Colonic mucosa (tissue), 4 donors: ENCODE data around the gene BMP8B. TPM values are rescaled to one million over a fixed set of nuclear protein-coding genes. Genes with fewer than 3 reads are reported as not detected.
"Not testable (repeated sequence)": the region's sequence is repeated elsewhere in the genome, so short reads cannot be mapped to it uniquely, and the experiment has no call there.

Experiments used
- DNase-seq: peaks from one replicate; pipeline ENCODE4 v3.0.0-alpha.2; 2020
- H3K27ac ChIP-seq: fragments of 200-600 bp; one replicate; pipeline ENCODE4 v1.8.0; 2021
- H3K27me3 ChIP-seq: fragments of 200-600 bp; one replicate; pipeline ENCODE4 v1.8.0; 2021
- H3K36me3 ChIP-seq: fragments of 200-600 bp; one replicate; pipeline ENCODE4 v1.8.0; 2021
- H3K4me1 ChIP-seq: fragments of 200-600 bp; one replicate; pipeline ENCODE4 v1.8.0; 2021; ENCODE audit warnings: mild to moderate bottlenecking
- H3K4me3 ChIP-seq: fragments of 200-600 bp; one replicate; pipeline ENCODE4 v1.8.0; 2021
- H3K9ac ChIP-seq, 2 donors: one replicate each; pipeline ENCODE4 v1.7.0; 2013; ENCODE audit warnings: control low read depth in 2 of 2, low read depth in 2 of 2, low read length in 2 of 2
- H3K9me3 ChIP-seq: fragments of 200-600 bp; one replicate; pipeline ENCODE4 v1.8.0; 2021
- intact Hi-C: fragments of 100-400 bp; cut with DNase I; formaldehyde crosslinking; loops from one replicate; pipeline ENCODE4 v1.14.1; 2022
- total RNA-seq, 2 donors: library from RNA; stranded (reverse); fragmentation: NEBNext Ultra II Directional in 1 of 2; extraction: Animal tissue kit (Norgen Biotek cat#: 25700) in 1 of 2; gene quantifications; one replicate each; pipeline ENCODE4 v1.2.1, GENCODE V29; 2021
- TF ChIP-seq, protein P1 (sequence below): fragments of 200-600 bp; IDR thresholded peaks from one replicate; pipeline ENCODE4 v1.8.0; 2022; ENCODE audit warnings: antibody characterized with exemption, mild to moderate bottlenecking
- donor health status: healthy.
- donor health status: DM: no; HTN: no; CAD: no.
- donor health status: DM: no; HTN: no; CAD: no.

The BMP8B gene
- total RNA-seq, 2 donors from 2014 or later, result 4.9 TPM

DNA sequence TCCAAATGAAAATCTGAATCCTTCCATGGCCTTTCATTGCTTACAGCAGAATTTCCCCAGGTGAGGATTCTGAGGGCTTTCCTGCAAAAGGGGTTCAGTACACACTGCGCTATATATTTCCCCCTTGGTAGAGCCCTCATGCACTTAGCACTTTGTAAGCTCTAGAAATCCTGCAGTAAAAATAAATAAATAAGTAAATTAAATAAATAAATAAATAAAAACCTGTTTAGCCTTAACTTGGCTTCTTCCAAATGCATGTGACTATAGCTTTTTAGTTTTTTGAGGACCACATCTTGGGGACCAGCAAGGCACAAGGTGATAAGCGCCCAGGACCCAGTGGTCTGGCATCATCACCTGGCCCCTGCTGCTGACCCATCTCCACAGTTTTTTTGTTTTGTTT is 3.2 kb upstream of the BMP8B start:
- Histone ChIP-seq H3K9ac (no peak overlapping the region), H3K27me3 (no peaks in the 10 kb centered on the region), H3K36me3 (no peaks in the 10 kb centered on the region), H3K9me3 (no peaks in the 10 kb centered on the region), H3K27ac (no peak overlapping the region), H3K4me1 (no peaks in the 10 kb centered on the region), H3K4me3 (no peak overlapping the region)
- DNase-seq, result no peak
- TF ChIP-seq, protein P1, sequence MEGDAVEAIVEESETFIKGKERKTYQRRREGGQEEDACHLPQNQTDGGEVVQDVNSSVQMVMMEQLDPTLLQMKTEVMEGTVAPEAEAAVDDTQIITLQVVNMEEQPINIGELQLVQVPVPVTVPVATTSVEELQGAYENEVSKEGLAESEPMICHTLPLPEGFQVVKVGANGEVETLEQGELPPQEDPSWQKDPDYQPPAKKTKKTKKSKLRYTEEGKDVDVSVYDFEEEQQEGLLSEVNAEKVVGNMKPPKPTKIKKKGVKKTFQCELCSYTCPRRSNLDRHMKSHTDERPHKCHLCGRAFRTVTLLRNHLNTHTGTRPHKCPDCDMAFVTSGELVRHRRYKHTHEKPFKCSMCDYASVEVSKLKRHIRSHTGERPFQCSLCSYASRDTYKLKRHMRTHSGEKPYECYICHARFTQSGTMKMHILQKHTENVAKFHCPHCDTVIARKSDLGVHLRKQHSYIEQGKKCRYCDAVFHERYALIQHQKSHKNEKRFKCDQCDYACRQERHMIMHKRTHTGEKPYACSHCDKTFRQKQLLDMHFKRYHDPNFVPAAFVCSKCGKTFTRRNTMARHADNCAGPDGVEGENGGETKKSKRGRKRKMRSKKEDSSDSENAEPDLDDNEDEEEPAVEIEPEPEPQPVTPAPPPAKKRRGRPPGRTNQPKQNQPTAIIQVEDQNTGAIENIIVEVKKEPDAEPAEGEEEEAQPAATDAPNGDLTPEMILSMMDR, result no peak
- intact Hi-C loops, result no loop called here

DNA sequence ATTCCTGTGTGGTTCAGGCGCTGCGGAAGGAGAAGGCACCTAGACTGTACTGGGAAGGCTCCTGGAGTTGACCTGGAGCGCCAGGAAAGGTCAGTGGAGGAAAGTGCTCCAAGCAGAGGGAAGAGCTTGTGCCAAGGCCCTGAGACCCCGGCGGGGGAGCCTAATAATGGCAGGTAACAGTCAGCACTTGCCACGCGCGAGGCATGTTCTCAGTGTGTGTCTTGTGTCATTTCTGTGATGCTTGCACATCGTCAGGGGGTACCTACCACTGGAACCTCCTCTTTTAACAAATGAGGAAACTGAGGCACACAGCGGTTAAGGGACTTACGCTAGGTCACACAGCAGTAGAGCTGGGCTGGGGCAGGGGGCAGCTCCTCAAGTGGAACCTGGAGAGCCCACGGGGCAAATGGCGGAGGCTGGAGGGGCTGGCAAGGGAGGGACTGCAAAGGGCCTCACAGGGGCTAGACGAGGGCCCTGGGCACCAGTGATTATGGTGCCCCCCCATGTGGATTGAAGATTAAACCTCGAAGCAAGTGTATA is 976 bp upstream of the BMP8B start:
- no peaks in the 10 kb centered on the region for H3K4me1 ChIP-seq
- intact Hi-C loops, result no loop called here
- H3K27me3 ChIP-seq, result no peaks in the 10 kb centered on the region
- H3K4me3 ChIP-seq, result peak overlapping the region; percentile 59
- H3K9ac ChIP-seq, result peak overlapping the region; percentile 61 to 63
- TF ChIP-seq, protein P1, result no peak
- DNase-seq, result no peak
- H3K36me3 ChIP-seq, result no peaks in the 10 kb centered on the region
- H3K9me3 ChIP-seq, result no peaks in the 10 kb centered on the region
- H3K27ac ChIP-seq, result peak overlapping the region; percentile 47

DNA sequence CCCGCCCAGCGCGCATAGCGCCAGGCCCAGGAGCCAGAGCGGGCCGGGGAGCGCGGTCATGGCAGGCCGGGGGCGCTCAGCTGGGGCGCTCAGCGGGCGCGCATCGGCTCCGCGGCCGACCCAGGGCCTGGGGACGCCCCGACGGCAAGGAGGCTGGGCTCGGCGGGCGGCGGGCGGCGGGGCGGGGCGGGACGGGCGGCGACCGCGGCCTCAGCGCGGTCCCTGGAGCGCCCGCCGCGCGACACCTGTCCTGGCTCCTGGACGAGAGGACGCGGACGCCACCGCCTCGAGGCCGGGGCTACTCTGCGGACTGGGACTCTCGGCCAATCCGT is 273 bp downstream of the BMP8B start:
- H3K27me3 ChIP-seq, result no peaks in the 10 kb centered on the region
- no peaks in the 10 kb centered on the region for H3K36me3 ChIP-seq
- H3K9ac ChIP-seq, result no peak overlapping the region
- DNase-seq, result no peak
- no peaks in the 10 kb centered on the region for H3K4me1 ChIP-seq
- TF ChIP-seq, protein P1, result no peak
- intact Hi-C loops, result no loop called here
- H3K27ac ChIP-seq, result no peak overlapping the region
- no peaks in the 10 kb centered on the region for H3K9me3 ChIP-seq
- peak overlapping the region; percentile 59 for H3K4me3 ChIP-seq

DNA sequence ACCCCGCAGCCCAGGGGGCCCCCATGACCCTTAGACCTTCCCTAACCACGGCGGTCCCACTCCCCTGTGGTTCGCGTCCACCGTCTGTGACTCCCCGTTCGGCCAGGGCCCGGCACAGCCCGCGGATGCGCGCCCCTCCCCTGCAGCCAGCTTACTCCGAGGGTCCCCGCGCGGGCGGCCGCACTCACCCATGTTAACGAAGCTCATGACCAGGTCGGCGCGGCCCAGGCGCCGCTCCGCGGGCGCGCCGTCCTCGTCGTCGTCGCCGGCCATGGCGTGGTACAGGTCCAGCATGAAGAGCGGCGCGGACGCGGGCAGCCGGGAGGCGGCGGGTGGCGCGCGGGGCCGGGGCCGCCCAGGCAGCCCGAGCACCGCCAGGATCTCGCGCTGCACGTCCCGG is 701 bp downstream of the BMP8B start:
- H3K4me1 ChIP-seq, H3K9ac ChIP-seq, H3K4me3 ChIP-seq, intact Hi-C loops, H3K27ac ChIP-seq, H3K36me3 ChIP-seq, H3K27me3 ChIP-seq, H3K9me3 ChIP-seq, DNase-seq: not testable (repeated sequence)

DNA sequence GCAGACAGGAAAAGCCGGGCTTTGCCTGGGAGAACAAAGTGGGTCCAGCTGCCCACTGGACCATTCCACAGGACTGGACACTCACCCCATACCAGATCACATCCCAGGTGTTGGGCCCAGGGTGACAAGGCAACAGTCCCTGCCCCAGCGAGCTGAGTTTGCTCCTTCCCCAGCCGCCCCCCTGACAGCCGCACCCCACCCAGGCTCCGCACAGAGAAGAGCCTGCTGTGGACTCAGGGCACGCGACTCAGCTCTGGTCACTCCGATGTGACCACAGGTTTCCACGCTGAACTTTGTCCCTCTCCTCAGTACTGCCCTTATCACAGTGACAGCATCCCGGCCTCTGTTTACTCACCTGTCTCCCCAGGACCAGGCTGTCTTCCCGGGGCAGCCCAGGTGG is 1.2 kb downstream of the BMP8B start:
- TF ChIP-seq, protein P1, result no peak
- Histone ChIP-seq H3K4me3 (no peak overlapping the region), H3K27me3 (no peaks in the 10 kb centered on the region), H3K4me1 (no peaks in the 10 kb centered on the region), H3K27ac (no peak overlapping the region), H3K9me3 (no peaks in the 10 kb centered on the region), H3K9ac (no peak overlapping the region), H3K36me3 (no peaks in the 10 kb centered on the region)
- intact Hi-C loops, result no loop called here
- DNase-seq, result no peak

DNA sequence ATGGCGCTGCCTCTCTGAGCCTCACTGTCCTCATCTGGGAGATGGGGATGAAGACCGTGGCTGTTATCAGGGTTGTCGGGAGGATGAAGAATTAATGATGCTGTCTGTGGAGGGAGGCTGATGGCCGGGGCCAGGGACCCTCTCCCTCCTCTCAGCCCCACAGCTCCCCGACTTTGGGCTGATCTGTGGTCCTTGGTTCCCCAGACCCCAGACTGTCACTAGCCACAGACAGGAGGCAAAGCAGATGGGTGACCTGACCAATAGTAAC is 1.6 kb downstream of the BMP8B start:
- intact Hi-C loops, H3K4me3 ChIP-seq, DNase-seq, H3K27ac ChIP-seq, H3K9me3 ChIP-seq, H3K4me1 ChIP-seq, H3K27me3 ChIP-seq, H3K36me3 ChIP-seq, H3K9ac ChIP-seq: not testable (repeated sequence)

DNA sequence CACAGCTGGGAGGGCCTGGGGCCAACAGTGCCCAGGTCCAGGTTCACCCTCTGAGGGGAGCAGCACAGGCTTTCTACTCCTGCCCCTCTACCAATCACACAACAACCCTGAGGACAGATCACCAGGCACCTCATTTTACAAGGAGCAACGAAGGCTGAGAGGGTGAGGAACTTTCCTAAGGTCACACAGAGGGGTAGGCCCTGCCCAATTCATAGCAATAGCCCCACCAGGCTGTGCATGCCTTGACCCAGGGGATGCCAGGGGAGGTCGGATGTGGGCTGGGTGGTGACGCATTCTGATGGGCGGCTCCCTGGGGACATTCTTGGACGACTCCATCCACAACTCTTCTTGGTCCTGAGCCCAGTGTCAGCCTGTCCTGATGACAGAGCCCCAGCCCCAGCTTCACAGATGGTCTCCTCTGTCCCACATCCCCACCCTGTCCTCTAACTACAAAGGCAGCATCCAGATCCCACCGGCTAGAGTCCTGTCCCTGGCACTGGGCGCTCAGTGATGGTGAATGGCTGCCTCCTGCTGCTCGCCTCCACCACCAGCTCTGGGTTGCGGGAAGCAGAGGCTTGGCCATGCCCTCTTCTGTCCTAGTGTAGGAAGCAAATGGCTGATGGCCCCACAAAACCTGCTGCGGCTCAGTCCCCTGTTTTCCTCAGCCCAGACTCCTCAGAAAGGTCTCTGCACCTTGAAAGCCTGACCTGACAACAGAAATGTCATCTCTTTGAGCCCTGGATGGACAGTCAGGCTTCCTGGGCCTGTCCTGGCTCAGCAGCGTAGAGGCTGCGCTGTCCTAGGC is 2.2 kb downstream of the BMP8B start:
- H3K27me3 ChIP-seq, H3K36me3 ChIP-seq, H3K9ac ChIP-seq, H3K4me1 ChIP-seq, intact Hi-C loops, DNase-seq, H3K9me3 ChIP-seq, H3K4me3 ChIP-seq, H3K27ac ChIP-seq: not testable (repeated sequence)

DNA sequence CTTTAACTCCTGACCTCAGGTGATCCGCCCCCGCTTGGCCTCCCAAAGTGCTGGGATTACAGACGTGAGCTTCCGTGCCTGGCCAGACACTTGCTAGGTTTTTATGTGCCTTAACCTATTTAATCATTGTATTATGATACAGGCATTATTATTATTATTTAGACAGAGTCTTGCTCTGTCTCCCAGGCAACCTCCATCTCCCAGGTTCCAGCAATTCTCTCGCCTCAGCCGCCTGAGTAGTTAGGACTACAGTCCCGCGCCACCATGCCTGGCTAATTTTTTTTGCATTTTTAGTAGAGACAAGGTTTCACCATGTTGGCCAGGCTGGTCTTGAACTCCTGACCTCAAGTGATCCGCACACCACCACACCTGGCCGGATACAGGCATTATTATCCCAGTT is 6.0 kb downstream of the BMP8B start:
- H3K27me3 ChIP-seq, H3K9me3 ChIP-seq, H3K4me1 ChIP-seq, H3K36me3 ChIP-seq, H3K27ac ChIP-seq, intact Hi-C loops, H3K4me3 ChIP-seq, DNase-seq, H3K9ac ChIP-seq: not testable (repeated sequence)
